Measurements from ENCODE around the gene PCDHB11.
"Not testable (repeated sequence)": the region's sequence is repeated elsewhere in the genome, so short reads cannot be mapped to it uniquely, and the experiment has no call there.

The PCDHB11 gene

GRCh38 chr5:141199359-141200235, at the start of gene PCDHB11:
PCDHB11 (plus strand) TSS chr5:141199627; CDS start chr5:141199775, 148 bp downstream.
- FAIRE-seq (no peak), DNase-seq (ENCODE audit: extremely low spot score, insufficient read length, low read depth) (no peak)

GRCh38 chr5:141149812-141150211, 49.6 kb upstream of the PCDHB11 start, which contains the start of gene PCDHB6:
PCDHB6 (plus strand) TSS chr5:141150057; CDS start chr5:141150258, 201 bp downstream.
- no peak for DNase-seq (ENCODE audit: extremely low spot score, insufficient read length, low read depth)

GRCh38 chr5:141150224-141150992, 49.0 kb upstream of the PCDHB11 start:
- FAIRE-seq (no peak), DNase-seq (ENCODE audit: extremely low spot score, insufficient read length, low read depth) (no peak)

More at GRCh38 chr5:141149812-141150211, 49.6 kb upstream of the PCDHB11 start, which contains the start of gene PCDHB6:
- no peak for FAIRE-seq

GRCh38 chr5:141150993-141151325, 48.5 kb upstream of the PCDHB11 start:
- DNase-seq (ENCODE audit: extremely low spot score, insufficient read length, low read depth) (no peak), FAIRE-seq (no peak)

GRCh38 chr5:141151632-141152031, 47.8 kb upstream of the PCDHB11 start:
- not testable (repeated sequence) for FAIRE-seq

GRCh38 chr5:141152096-141152495, 47.3 kb upstream of the PCDHB11 start:
- FAIRE-seq; DNase-seq (ENCODE audit: extremely low spot score, insufficient read length, low read depth): not testable (repeated sequence)

More at GRCh38 chr5:141151632-141152031, 47.8 kb upstream of the PCDHB11 start:
- DNase-seq (ENCODE audit: extremely low spot score, insufficient read length, low read depth): not testable (repeated sequence)

- DNase-seq (ENCODE audit: extremely low spot score, insufficient read length, low read depth) (no peak), FAIRE-seq (no peak)
Measured at GRCh38 chr5:141155540-141156374, 43.7 kb upstream of the PCDHB11 start.

- not testable (repeated sequence) for DNase-seq (ENCODE audit: extremely low spot score, insufficient read length, low read depth); FAIRE-seq
Measured at GRCh38 chr5:141157356-141157755, 42.1 kb upstream of the PCDHB11 start.

- FAIRE-seq; DNase-seq (ENCODE audit: extremely low spot score, insufficient read length, low read depth): not testable (repeated sequence)
Measured at GRCh38 chr5:141157901-141158300, 41.5 kb upstream of the PCDHB11 start.

- FAIRE-seq (no peak), DNase-seq (ENCODE audit: extremely low spot score, insufficient read length, low read depth) (no peak)
Measured at GRCh38 chr5:141172381-141173204, 26.8 kb upstream of the PCDHB11 start, which contains the start of gene PCDHB7. PCDHB7 (plus strand) TSS chr5:141172644; CDS start chr5:141172836, 192 bp downstream.

- FAIRE-seq; DNase-seq (ENCODE audit: extremely low spot score, insufficient read length, low read depth): not testable (repeated sequence)
Measured at GRCh38 chr5:141174291-141175104, 24.9 kb upstream of the PCDHB11 start.

- FAIRE-seq (no peak), DNase-seq (ENCODE audit: extremely low spot score, insufficient read length, low read depth) (no peak)
Measured at GRCh38 chr5:141175933-141176332, 23.5 kb upstream of the PCDHB11 start.

GRCh38 chr5:141177577-141178191, 21.7 kb upstream of the PCDHB11 start, which contains the start of gene PCDHB8:
PCDHB8 (plus strand) TSS chr5:141177790; CDS start chr5:141178035, 245 bp downstream.
- not testable (repeated sequence) for DNase-seq (ENCODE audit: extremely low spot score, insufficient read length, low read depth)

GRCh38 chr5:141179371-141179770, 20.1 kb upstream of the PCDHB11 start:
- FAIRE-seq; DNase-seq (ENCODE audit: extremely low spot score, insufficient read length, low read depth): not testable (repeated sequence)

More at GRCh38 chr5:141177577-141178191, 21.7 kb upstream of the PCDHB11 start, which contains the start of gene PCDHB8:
- FAIRE-seq: not testable (repeated sequence)

- not testable (repeated sequence) for FAIRE-seq
Measured at GRCh38 chr5:141179876-141180275, 19.6 kb upstream of the PCDHB11 start.

GRCh38 chr5:141180313-141180712, 19.1 kb upstream of the PCDHB11 start:
- DNase-seq (ENCODE audit: extremely low spot score, insufficient read length, low read depth): no peak
- no peak for FAIRE-seq

More at GRCh38 chr5:141179876-141180275, 19.6 kb upstream of the PCDHB11 start:
- DNase-seq (ENCODE audit: extremely low spot score, insufficient read length, low read depth): not testable (repeated sequence)

- no peak for DNase-seq (ENCODE audit: extremely low spot score, insufficient read length, low read depth)
- FAIRE-seq: no peak
Measured at GRCh38 chr5:141182248-141182647, 17.2 kb upstream of the PCDHB11 start, which contains the start of gene PCDHB16. PCDHB16 (plus strand) TSS chr5:141182387; CDS start chr5:141182560, 173 bp downstream.
